ENCODE measurements around the gene CEP128.

CEP128 gene

GRCh38 chr14:80543211-80543610 lies 398.3 kb downstream of the CEP128 start:
- Histone ChIP-seq H3K9me3 (peaks cover 0 to 6% (median 3%) of the 10 kb centered on the region in 3 donors), H3K4me1 (no peaks in the 10 kb centered on the region), H3K27me3 (no peaks in the 10 kb centered on the region), H3K4me3 (no peak overlapping the region), H3K36me3 (no peaks in the 10 kb centered on the region), H3K27ac (no peak overlapping the region)
- no peak for TF ChIP-seq CTCF (IDR thresholded peaks at IDR 0.05)
- intact Hi-C loops (cut with DNase I; ENCODE audit: low total_unique reads), result no loop called here
- no peak for DNase-seq

GRCh38 chr14:80538633-80539375 lies 402.7 kb downstream of the CEP128 start:
- H3K36me3 ChIP-seq, result no peaks in the 10 kb centered on the region
- no peaks in the 10 kb centered on the region for H3K4me1 ChIP-seq

GRCh38 chr14:80537626-80538025 lies 403.9 kb downstream of the CEP128 start:
- intact Hi-C loops (cut with DNase I; ENCODE audit: low total_unique reads), result no loop called here
- H3K27me3 ChIP-seq, result no peaks in the 10 kb centered on the region
- no peak overlapping the region for H3K4me3 ChIP-seq
- no peak for DNase-seq
- no peak for TF ChIP-seq CTCF (IDR thresholded peaks at IDR 0.05)
- H3K36me3 ChIP-seq, result no peaks in the 10 kb centered on the region
- no peak overlapping the region for H3K27ac ChIP-seq
- H3K4me1 ChIP-seq, result no peaks in the 10 kb centered on the region
- H3K9me3 ChIP-seq, result peaks cover 0 to 6% (median 3%) of the 10 kb centered on the region in 3 donors

More at GRCh38 chr14:80538633-80539375, 402.7 kb downstream of the CEP128 start:
- no peak overlapping the region for H3K27ac ChIP-seq
- peaks cover 0 to 6% (median 3%) of the 10 kb centered on the region in 3 donors for H3K9me3 ChIP-seq
- H3K4me3 ChIP-seq, result no peak overlapping the region
- no peak for TF ChIP-seq CTCF (IDR thresholded peaks at IDR 0.05)
- H3K27me3 ChIP-seq, result no peaks in the 10 kb centered on the region
- intact Hi-C loops (cut with DNase I; ENCODE audit: low total_unique reads), result no loop called here
- DNase-seq, result no peak

GRCh38 chr14:80536456-80536855 lies 405.1 kb downstream of the CEP128 start:
- no peak for DNase-seq
- no peaks in the 10 kb centered on the region for H3K36me3 ChIP-seq
- no peaks in the 10 kb centered on the region for H3K27me3 ChIP-seq
- H3K9me3 ChIP-seq, result peaks cover 0 to 6% (median 3%) of the 10 kb centered on the region in 3 donors
- intact Hi-C loops (cut with DNase I; ENCODE audit: low total_unique reads), result no loop called here
- no peak overlapping the region for H3K4me3 ChIP-seq
- TF ChIP-seq CTCF (IDR thresholded peaks at IDR 0.05), result no peak
- no peak overlapping the region for H3K27ac ChIP-seq
- H3K4me1 ChIP-seq, result no peaks in the 10 kb centered on the region

- peaks cover 0 to 6% (median 3%) of the 10 kb centered on the region in 3 donors for H3K9me3 ChIP-seq
- H3K4me1 ChIP-seq, result no peaks in the 10 kb centered on the region
- intact Hi-C loops (cut with DNase I; ENCODE audit: low total_unique reads), result no loop called here
- no peak overlapping the region for H3K4me3 ChIP-seq
- DNase-seq, result no peak
- H3K27me3 ChIP-seq, result no peaks in the 10 kb centered on the region
- H3K36me3 ChIP-seq, result no peaks in the 10 kb centered on the region
- no peak for TF ChIP-seq CTCF (IDR thresholded peaks at IDR 0.05)
- H3K27ac ChIP-seq, result no peak overlapping the region
These were observed 406.4 kb downstream of the CEP128 start for GRCh38 chr14:80535171-80535570.

All from tibial artery (tissue), 4 donors.